ENCODE data around the gene PLAAT5.

GRCh38 chr11:63488789-63489188, 2.2 kb downstream of the PLAAT5 start:
- TF ChIP-seq EZH2 (IDR thresholded peaks at IDR 0.05; ENCODE audit: low read depth) (no peak), CTCF (conservative IDR thresholded peaks at IDR 0.05) (no peak)

Measured in PC-9 (cell line).